Breast epithelium (tissue), 4 donors: Measurements from ENCODE around the gene LAMA1. TPM values are rescaled to one million over a fixed set of nuclear protein-coding genes. Genes with fewer than 3 reads are reported as not detected.

Experiments used
- DNase-seq, 2 donors: peaks; one replicate each; pipeline ENCODE4 v3.0.0-alpha.2; 2019; ENCODE audit warnings: low spot score in 2 of 2
- H3K27ac ChIP-seq, 2 donors: fragments of 200-600 bp; sonication (generic) in 1 of 2; one replicate each; pipeline ENCODE4 v1.5.1; 2016 to 2019; ENCODE audit warnings: mild to moderate bottlenecking in 1 of 2
- H3K27me3 ChIP-seq, 2 donors: fragments of 200-600 bp; sonication (generic) in 1 of 2; one replicate each; pipeline versions ENCODE4 v1.5.1 to v1.6.0; 2017 to 2019; ENCODE audit warnings: control low read depth in 1 of 2, mild to moderate bottlenecking in 1 of 2
- H3K36me3 ChIP-seq: fragments of 200-600 bp; one replicate; pipeline ENCODE4 v1.5.1; 2019
- H3K4me1 ChIP-seq, 2 donors: fragments of 200-600 bp; sonication (generic); one replicate each; pipeline ENCODE4 v1.5.1; 2016 to 2019; ENCODE audit warnings: control low read depth in 1 of 2
- H3K4me3 ChIP-seq, 3 donors: fragments of 200-600 bp; sonication (generic); 1 replicate in 2 of 3; 2 replicates in 1 of 3; pipeline ENCODE4 v1.5.1; 2016 to 2019; ENCODE audit warnings: mild to moderate bottlenecking in 3 of 3, moderate library complexity in 2 of 3
- H3K9me3 ChIP-seq, 2 donors: fragments of 200-600 bp; sonication (generic) in 1 of 2; one replicate each; pipeline ENCODE4 v1.5.1; 2016 to 2019; ENCODE audit warnings: control low read depth in 1 of 2
- CTCF ChIP-seq, 3 donors: fragments of 450-650 bp; IDR thresholded peaks; one replicate each; pipeline ENCODE4 v1.5.1; 2016 to 2017; ENCODE audit warnings: antibody characterized with exemption in 3 of 3, mild to moderate bottlenecking in 3 of 3, moderate library complexity in 3 of 3
- POLR2A ChIP-seq: fragments of 450-650 bp; IDR thresholded peaks from one replicate; pipeline ENCODE4 v1.6.1; 2016; ENCODE audit warnings: antibody characterized with exemption, mild to moderate bottlenecking, moderate library complexity
- POLR2AphosphoS5 ChIP-seq, 3 donors: sonication (generic); formaldehyde crosslinking; IDR thresholded peaks; one replicate each; pipeline ENCODE4 v1.6.1; 2017; ENCODE audit warnings: antibody characterized with exemption in 3 of 3
- intact Hi-C: fragments of 100-400 bp; cut with DNase I; formaldehyde crosslinking; loops from one replicate; pipeline ENCODE4 v1.15.1; 2023; ENCODE audit warnings: low total_unique reads
- total RNA-seq, 3 donors: library from RNA; depleted of rRNA; stranded (reverse); fragments of >200 nt; gene quantifications; one replicate each; pipeline ENCODE4 v1.1.0, GENCODE V29; 2016

Gene LAMA1
- total RNA-seq, 3 donors from 2014 or later: 0.48 to 14.7 (median 10.2) TPM

- Histone ChIP-seq H3K36me3 (no peaks in the 10 kb centered on the region), H3K27me3 (no peaks in the 10 kb centered on the region), H3K4me1 (no peaks in the 10 kb centered on the region), H3K27ac (no peak overlapping the region), H3K4me3 (no peak overlapping the region), H3K9me3 (no peaks in the 10 kb centered on the region)
- intact Hi-C loops: no loop called here
- no peak for TF ChIP-seq POLR2AphosphoS5 (IDR thresholded peaks at IDR 0.05)
- no peak for TF ChIP-seq POLR2A
- TF ChIP-seq CTCF (IDR thresholded peaks at IDR 0.05): no peak
- DNase-seq: no peak
Observed at GRCh38 chr18:7157760-7158159, 40.2 kb upstream of the LAMA1 start.

GRCh38 chr18:7155887-7156286, 38.3 kb upstream of the LAMA1 start:
- TF ChIP-seq POLR2A: no peak
- TF ChIP-seq POLR2AphosphoS5 (IDR thresholded peaks at IDR 0.05): no peak
- TF ChIP-seq CTCF (IDR thresholded peaks at IDR 0.05): no peak
- no peak overlapping the region for H3K27ac ChIP-seq
- intact Hi-C loops: no loop called here
- no peak for DNase-seq
- no peaks in the 10 kb centered on the region for H3K36me3 ChIP-seq
- H3K9me3 ChIP-seq: no peaks in the 10 kb centered on the region
- no peaks in the 10 kb centered on the region for H3K27me3 ChIP-seq
- no peak overlapping the region for H3K4me3 ChIP-seq
- no peaks in the 10 kb centered on the region for H3K4me1 ChIP-seq

- no peak for TF ChIP-seq CTCF (IDR thresholded peaks at IDR 0.05)
- TF ChIP-seq POLR2A: no peak
- no peak for TF ChIP-seq POLR2AphosphoS5 (IDR thresholded peaks at IDR 0.05)
- no peaks in the 10 kb centered on the region for H3K27me3 ChIP-seq
- intact Hi-C loops: no loop called here
Observed at GRCh38 chr18:7155092-7155491, 37.5 kb upstream of the LAMA1 start.

DNA sequence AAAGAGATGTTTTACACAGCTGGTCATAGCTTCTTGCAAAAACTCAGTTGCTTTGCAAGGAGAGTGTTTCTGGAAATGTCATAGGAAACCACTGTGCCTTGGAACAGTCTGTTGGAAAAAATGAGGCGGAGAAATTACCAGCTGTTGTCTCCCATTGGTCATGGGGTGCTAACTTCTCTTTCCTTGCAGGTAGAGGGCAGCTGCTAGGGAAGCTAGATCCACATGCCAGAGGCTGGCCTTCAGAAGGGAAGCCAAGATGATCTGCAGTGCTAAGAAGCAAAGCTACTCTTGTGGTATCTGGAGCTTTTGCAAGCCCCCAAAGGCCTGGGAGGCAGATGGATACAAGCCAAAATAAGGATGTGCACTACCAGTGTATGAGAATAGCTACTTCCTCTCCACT, 34.8 kb upstream of the LAMA1 start:
- H3K36me3 ChIP-seq: no peaks in the 10 kb centered on the region
- H3K27ac ChIP-seq: no peak overlapping the region
- no peaks in the 10 kb centered on the region for H3K4me1 ChIP-seq
- no peak for DNase-seq
- no peak for TF ChIP-seq POLR2AphosphoS5 (IDR thresholded peaks at IDR 0.05)
- no peak for TF ChIP-seq POLR2A
- TF ChIP-seq CTCF (IDR thresholded peaks at IDR 0.05): no peak
- H3K4me3 ChIP-seq: no peak overlapping the region
- intact Hi-C loops: no loop called here
- no peaks in the 10 kb centered on the region for H3K9me3 ChIP-seq
- no peaks in the 10 kb centered on the region for H3K27me3 ChIP-seq

More at GRCh38 chr18:7155092-7155491, 37.5 kb upstream of the LAMA1 start:
- Histone ChIP-seq H3K27ac (no peak overlapping the region), H3K4me3 (no peak overlapping the region), H3K9me3 (no peaks in the 10 kb centered on the region), H3K4me1 (no peaks in the 10 kb centered on the region), H3K36me3 (no peaks in the 10 kb centered on the region)
- no peak for DNase-seq

- intact Hi-C loops: no loop called here
- Histone ChIP-seq H3K9me3 (no peaks in the 10 kb centered on the region), H3K27me3 (no peaks in the 10 kb centered on the region), H3K4me3 (no peak overlapping the region), H3K36me3 (no peaks in the 10 kb centered on the region), H3K27ac (no peak overlapping the region), H3K4me1 (no peaks in the 10 kb centered on the region)
- DNase-seq: no peak
- TF ChIP-seq CTCF (IDR thresholded peaks at IDR 0.05) (no peak), POLR2AphosphoS5 (IDR thresholded peaks at IDR 0.05) (no peak)
Observed at GRCh38 chr18:7147399-7147798, 29.8 kb upstream of the LAMA1 start.
